Natural killer cell (primary cell): Measurements from ENCODE around the gene PDIA6. TPM values are rescaled to one million over a fixed set of nuclear protein-coding genes. Genes with fewer than 3 reads are reported as not detected.

Experiments used
- ATAC-seq, 3 donors: fragments of 150-1000 bp in 2 of 3; fragments of 200-7000 bp in 1 of 3; cut with Tn5 transposase; 1 replicate in 1 of 3; 2 replicates in 2 of 3; pipeline ENCODE4 v1.10.0; 2021; ENCODE audit warnings: mild to moderate bottlenecking in 2 of 3, moderate library complexity in 2 of 3
- DNase-seq, 2 donors: peaks; one replicate each; pipeline versions ENCODE4 v3.0.0 to v3.0.0-alpha.2; 2013 to 2021; ENCODE audit warnings: mixed read lengths in 1 of 2
- H3K27ac ChIP-seq: one replicate; pipeline ENCODE4 v1.5.1; 2013; ENCODE audit warnings: mild to moderate bottlenecking, low read length
- H3K27me3 ChIP-seq: one replicate; pipeline ENCODE4 v1.6.1; 2013; ENCODE audit warnings: low read length; ENCODE audit not compliant: control insufficient read depth, insufficient read depth
- H3K36me3 ChIP-seq: one replicate; pipeline ENCODE4 v1.6.1; 2013; ENCODE audit warnings: low read length; ENCODE audit not compliant: control insufficient read depth, insufficient read depth
- H3K4me1 ChIP-seq: one replicate; pipeline ENCODE4 v1.6.1; 2013; ENCODE audit warnings: low read length; ENCODE audit not compliant: control insufficient read depth, insufficient read depth
- H3K4me3 ChIP-seq: one replicate; pipeline ENCODE4 v1.5.1; 2013; ENCODE audit warnings: low read length
- H3K9me3 ChIP-seq: one replicate; pipeline ENCODE4 v1.6.1; 2013; ENCODE audit warnings: low read length; ENCODE audit not compliant: control insufficient read depth, insufficient read depth
- H3K27ac Mint-ChIP-seq, 2 donors: one replicate each; pipeline ENCODE4 v1.8.0; 2022; ENCODE audit warnings: mild to moderate bottlenecking in 2 of 2, mixed read lengths in 2 of 2, moderate library complexity in 1 of 2
- H3K27me3 Mint-ChIP-seq, 2 donors: one replicate each; pipeline ENCODE4 v1.8.0; 2022; ENCODE audit warnings: low read depth in 2 of 2, mixed read lengths in 2 of 2
- H3K36me3 Mint-ChIP-seq: one replicate; pipeline ENCODE4 v1.8.0; 2022; ENCODE audit warnings: mixed read lengths
- H3K4me1 Mint-ChIP-seq, 2 donors: one replicate each; pipeline ENCODE4 v1.8.0; 2022; ENCODE audit warnings: mixed read lengths in 2 of 2
- H3K4me3 Mint-ChIP-seq: one replicate; pipeline ENCODE4 v1.8.0; 2022; ENCODE audit warnings: mild to moderate bottlenecking, moderate library complexity, mixed read lengths
- H3K9me3 Mint-ChIP-seq, 2 donors: one replicate each; pipeline ENCODE4 v1.8.0; 2022; ENCODE audit warnings: mixed read lengths in 2 of 2
- WGBS: methylation state at CpG from one replicate; pipeline ENCODE4 v1.1.7; 2013; ENCODE audit warnings: missing lambda C conversion rate; ENCODE audit not compliant: insufficient coverage; 5-methylcytosine and 5-hydroxymethylcytosine counted together
- intact Hi-C: fragments of 100-400 bp; cut with micrococcal nuclease; formaldehyde crosslinking; loops from one replicate; pipeline ENCODE4 v1.14.2; 2022
- total RNA-seq, 4 donors: library from RNA; stranded (reverse); fragments of 120-200 nt in 1 of 4; gene quantifications; one replicate each; pipeline versions ENCODE4 v1.2.3 to v1.2.4, GENCODE V29; 2013 to 2022
- TF ChIP-seq, protein P1 (sequence below): fragments of 200-600 bp; IDR thresholded peaks from one replicate; pipeline ENCODE4 v1.8.0; 2022; ENCODE audit warnings: antibody characterized with exemption

The PDIA6 gene
- total RNA-seq, 3 donors from 2014 or later (not counting 1 experiment from before 2014, with no cell fraction given): 57.4 to 81.2 (median 58.7) TPM

DNA sequence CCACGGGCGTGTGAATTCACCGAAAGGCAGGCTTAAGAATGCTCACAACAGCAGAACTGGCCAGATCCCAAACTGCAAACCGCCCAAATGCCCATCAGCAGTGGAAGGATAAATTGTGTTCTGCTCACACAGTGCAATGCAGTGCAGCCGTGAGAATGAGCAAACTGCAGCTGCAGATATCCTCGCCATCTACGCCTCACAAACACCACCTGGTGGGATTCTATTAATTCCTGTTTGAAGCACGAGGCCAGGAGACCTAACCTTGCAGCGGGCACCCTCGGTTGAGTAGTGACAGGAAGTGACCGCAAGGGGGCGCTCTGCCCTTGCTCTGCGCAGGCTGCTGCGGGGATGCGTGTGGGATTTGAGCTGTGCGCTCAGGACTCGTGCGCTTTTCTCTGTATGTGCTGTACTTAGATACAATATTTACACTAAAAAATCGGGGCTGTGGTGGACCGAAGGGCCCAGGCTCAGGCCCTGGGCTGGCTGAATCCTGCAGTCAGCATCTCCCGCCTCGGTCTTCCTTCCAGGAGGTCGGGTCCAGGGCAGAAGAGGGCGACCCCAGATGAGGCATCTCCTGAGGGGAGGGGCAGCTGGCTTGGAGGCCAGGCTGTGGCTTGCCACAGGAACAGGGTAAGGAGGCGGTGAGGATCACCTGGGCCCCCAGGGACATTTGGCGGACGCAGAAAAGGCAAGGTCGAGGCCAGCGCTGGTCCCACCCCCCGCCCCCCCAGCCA lies 19.8 kb upstream of the PDIA6 start:
- Histone ChIP-seq H3K27me3 (peaks cover 7% of the 10 kb centered on the region), H3K9me3 (no peaks in the 10 kb centered on the region), H3K36me3 (no peaks in the 10 kb centered on the region), H3K27ac (no peak overlapping the region), H3K4me3 (no peak overlapping the region), H3K4me1 (peaks cover 14% of the 10 kb centered on the region)
- H3K27me3 Mint-ChIP-seq: peaks cover 22 to 37% of the 10 kb centered on the region in 2 donors
- no peak overlapping the region for H3K27ac Mint-ChIP-seq
- peaks cover 5 to 9% of the 10 kb centered on the region in 2 donors for H3K4me1 Mint-ChIP-seq
- peak; percentile 78 to 91 for DNase-seq
- no peaks in the 10 kb centered on the region for H3K9me3 Mint-ChIP-seq
- peak; percentile 90 to 95 (median 94) for ATAC-seq
- H3K4me3 Mint-ChIP-seq: peak overlapping the region; percentile 13
- TF ChIP-seq, protein P1, sequence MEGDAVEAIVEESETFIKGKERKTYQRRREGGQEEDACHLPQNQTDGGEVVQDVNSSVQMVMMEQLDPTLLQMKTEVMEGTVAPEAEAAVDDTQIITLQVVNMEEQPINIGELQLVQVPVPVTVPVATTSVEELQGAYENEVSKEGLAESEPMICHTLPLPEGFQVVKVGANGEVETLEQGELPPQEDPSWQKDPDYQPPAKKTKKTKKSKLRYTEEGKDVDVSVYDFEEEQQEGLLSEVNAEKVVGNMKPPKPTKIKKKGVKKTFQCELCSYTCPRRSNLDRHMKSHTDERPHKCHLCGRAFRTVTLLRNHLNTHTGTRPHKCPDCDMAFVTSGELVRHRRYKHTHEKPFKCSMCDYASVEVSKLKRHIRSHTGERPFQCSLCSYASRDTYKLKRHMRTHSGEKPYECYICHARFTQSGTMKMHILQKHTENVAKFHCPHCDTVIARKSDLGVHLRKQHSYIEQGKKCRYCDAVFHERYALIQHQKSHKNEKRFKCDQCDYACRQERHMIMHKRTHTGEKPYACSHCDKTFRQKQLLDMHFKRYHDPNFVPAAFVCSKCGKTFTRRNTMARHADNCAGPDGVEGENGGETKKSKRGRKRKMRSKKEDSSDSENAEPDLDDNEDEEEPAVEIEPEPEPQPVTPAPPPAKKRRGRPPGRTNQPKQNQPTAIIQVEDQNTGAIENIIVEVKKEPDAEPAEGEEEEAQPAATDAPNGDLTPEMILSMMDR: peak; percentile 97
- H3K36me3 Mint-ChIP-seq: no peaks in the 10 kb centered on the region
- WGBS: 27% methylated on average over 30 of the region's 30 CpGs
- intact Hi-C loops: loop anchor here (1.0 to 2.0 kb wide), 2 partner anchors 68 to 614 kb away; no protein-coding TSS in a partner anchor

DNA sequence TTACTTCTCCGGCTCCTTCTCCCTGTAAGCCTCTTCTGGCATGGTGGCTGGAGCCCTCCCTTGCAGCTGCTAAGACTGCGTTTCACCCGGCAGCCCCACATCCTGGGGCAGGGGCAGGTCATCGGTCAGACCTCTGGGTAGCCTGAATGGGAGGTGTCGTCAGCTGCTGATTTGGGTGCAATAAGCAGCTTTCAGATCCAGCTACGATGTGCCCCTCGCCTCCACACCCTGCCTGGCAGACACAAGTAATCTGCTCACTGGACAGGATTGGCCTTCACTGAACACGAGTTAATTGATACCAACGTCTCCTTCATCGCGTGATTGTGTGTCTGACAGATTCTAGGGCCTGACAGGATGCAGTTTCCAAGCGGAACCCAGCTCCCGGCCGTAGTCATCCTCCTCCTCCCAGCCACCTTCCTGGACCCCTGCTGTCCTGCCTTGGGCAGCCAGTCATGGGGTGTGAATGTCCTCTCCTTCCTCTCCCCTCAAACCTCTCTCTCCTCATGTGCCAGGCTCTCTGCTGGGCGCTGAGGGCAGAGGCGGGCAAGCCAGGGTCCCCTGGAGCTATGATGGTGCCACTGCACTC lies 18.9 kb upstream of the PDIA6 start:
- whole genome bisulfite sequencing: 73% methylated on average over 16 of the region's 16 CpGs
- peaks cover 7% of the 10 kb centered on the region for H3K27me3 ChIP-seq
- H3K4me1 ChIP-seq: peaks cover 14% of the 10 kb centered on the region
- H3K9me3 Mint-ChIP-seq: no peaks in the 10 kb centered on the region
- peaks cover 5 to 9% of the 10 kb centered on the region in 2 donors for H3K4me1 Mint-ChIP-seq
- DNase-seq: no peak
- no peak overlapping the region for H3K27ac ChIP-seq
- TF ChIP-seq, protein P1: no peak
- no peaks in the 10 kb centered on the region for H3K36me3 Mint-ChIP-seq
- intact Hi-C loops: no loop called here
- H3K36me3 ChIP-seq: no peaks in the 10 kb centered on the region
- H3K27ac Mint-ChIP-seq: no peak overlapping the region
- no peak for ATAC-seq
- H3K4me3 Mint-ChIP-seq: no peak overlapping the region
- no peaks in the 10 kb centered on the region for H3K9me3 ChIP-seq
- H3K27me3 Mint-ChIP-seq: peaks cover 24 to 37% of the 10 kb centered on the region in 2 donors
- no peak overlapping the region for H3K4me3 ChIP-seq

DNA sequence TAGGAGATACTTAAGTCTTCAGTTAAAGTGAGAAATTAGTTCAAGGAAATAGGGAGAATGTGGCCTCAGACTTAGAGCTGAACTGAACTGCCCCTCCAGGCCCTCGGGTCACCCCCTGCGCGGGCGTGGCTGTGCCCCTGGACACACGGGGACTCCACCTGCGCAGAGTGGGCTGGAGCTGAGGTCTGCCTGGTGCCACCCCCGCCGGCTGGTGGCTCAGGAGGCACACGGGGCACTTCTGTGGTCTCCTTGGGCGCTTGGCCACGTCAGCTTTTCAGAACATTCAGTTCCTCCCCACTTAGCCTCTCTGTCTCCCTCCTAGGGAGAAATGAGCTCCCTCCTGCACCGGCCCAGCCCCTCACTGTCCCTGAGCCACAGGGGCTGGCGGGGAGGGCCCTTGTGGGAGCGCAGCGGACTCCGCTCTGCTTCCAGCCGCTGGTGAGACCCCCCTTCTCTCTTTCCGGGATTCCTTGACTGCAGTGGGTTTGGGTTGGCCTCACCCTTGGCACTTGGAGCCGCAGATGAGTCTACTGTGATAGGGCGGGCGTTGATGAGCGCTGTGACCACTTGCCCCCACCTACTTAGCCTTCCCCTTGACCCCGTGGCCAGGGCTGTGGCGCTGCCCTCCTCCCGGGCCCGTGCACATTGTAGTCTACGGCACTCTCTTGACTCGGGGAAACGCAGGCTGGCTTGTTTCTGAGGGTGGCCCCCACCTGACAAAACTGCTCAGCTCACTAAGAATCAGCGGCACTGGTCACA lies 18.2 kb upstream of the PDIA6 start:
- peaks cover 5 to 9% of the 10 kb centered on the region in 2 donors for H3K4me1 Mint-ChIP-seq

More for the DNA sequence above, 18.2 kb upstream of the PDIA6 start:
- no peak overlapping the region for H3K27ac ChIP-seq
- H3K9me3 ChIP-seq: no peaks in the 10 kb centered on the region
- peaks cover 14% of the 10 kb centered on the region for H3K4me1 ChIP-seq
- Mint-ChIP-seq H3K9me3 (no peaks in the 10 kb centered on the region), H3K4me3 (no peak overlapping the region), H3K27ac (no peak overlapping the region), H3K36me3 (no peaks in the 10 kb centered on the region), H3K27me3 (peaks cover 28 to 41% of the 10 kb centered on the region in 2 donors)
- H3K36me3 ChIP-seq: no peaks in the 10 kb centered on the region
- DNase-seq: no peak
- 76% methylated on average over 30 of the region's 30 CpGs for WGBS
- TF ChIP-seq, protein P1: no peak
- ATAC-seq: no peak
- no peak overlapping the region for H3K4me3 ChIP-seq
- peaks cover 7% of the 10 kb centered on the region for H3K27me3 ChIP-seq
- intact Hi-C loops: no loop called here
